H1 (cell line): ENCODE results near the gene CAMTA1. TPM values are rescaled to one million over a fixed set of nuclear protein-coding genes. Genes with fewer than 3 reads are reported as not detected.

Source experiments
- CTCF ChIA-PET: fragments of 300-600 bp; sonication (Branson Sonifier 250); formaldehyde crosslinking; loops from one replicate; lab custom pipeline; 2021; ENCODE audit not compliant: partially characterized antibody; lab: Charles Lee
- POLR2A ChIA-PET: fragments of 300-600 bp; sonication (Branson Sonifier 250); formaldehyde crosslinking; loops from one replicate; lab custom pipeline; 2021; ENCODE audit warnings: inconsistent platforms; ENCODE audit not compliant: partially characterized antibody; lab: Charles Lee
- DNase-seq, 2 experiments: peaks; one replicate each; pipeline versions ENCODE4 v3.0.0 to v3.0.0-alpha.2; 2010 to 2022; ENCODE audit warnings: low spot score in 2 of 2, low read depth in 1 of 2, mixed read lengths in 1 of 2
- FAIRE-seq: peaks from 2 replicates; lab custom pipeline; 2011; peaks lifted over from hg19 to GRCh38; lab: Jason Lieb, UNC
- H2AFZ ChIP-seq: 2 replicates; pipeline ENCODE4 v1.8.1; 2012; ENCODE audit warnings: low read length, inconsistent platforms
- H2AK5ac ChIP-seq: 2 replicates; pipeline ENCODE4 v1.6.1; 2013; ENCODE audit warnings: low read depth, low read length
- H2BK120ac ChIP-seq: replicated peaks from 2 replicates; pipeline ENCODE3; 2013; ENCODE audit warnings: low read depth, low read length, inconsistent platforms
- H2BK12ac ChIP-seq: 2 replicates; pipeline ENCODE4 v1.6.1; 2013; ENCODE audit warnings: low read depth, low read length
- H2BK15ac ChIP-seq: 2 replicates; pipeline ENCODE4 v1.6.1; 2013; ENCODE audit warnings: low read length
- H2BK20ac ChIP-seq: 2 replicates; pipeline ENCODE4 v1.6.1; 2013; ENCODE audit warnings: low read length
- H2BK5ac ChIP-seq: 2 replicates; pipeline ENCODE4 v1.6.1; 2013; ENCODE audit warnings: low read depth, low read length
- H3K14ac ChIP-seq: 2 replicates; pipeline ENCODE4 v1.6.1; 2013; ENCODE audit warnings: inconsistent platforms; ENCODE audit not compliant: insufficient read length
- H3K18ac ChIP-seq: 2 replicates; pipeline ENCODE4 v1.6.1; 2013; ENCODE audit warnings: low read length; ENCODE audit errors: extremely low read depth
- H3K23ac ChIP-seq: 2 replicates; pipeline ENCODE4 v1.6.1; 2013; ENCODE audit warnings: inconsistent platforms; ENCODE audit not compliant: insufficient read length
- H3K23me2 ChIP-seq: 2 replicates; pipeline ENCODE4 v1.6.1; 2013; ENCODE audit warnings: low read depth, low read length
- H3K27ac ChIP-seq: 2 replicates; pipeline ENCODE4 v1.6.1; 2011; ENCODE audit warnings: low read depth, low read length, inconsistent platforms
- H3K27me3 ChIP-seq, 4 experiments: replicated peaks in 1 of 4; 1 replicate in 1 of 4; 2 replicates in 3 of 4; pipeline versions ENCODE4 v1.6.1 to v1.8.1; 2011 to 2013; ENCODE audit warnings: low read length in 3 of 4, mild to moderate bottlenecking in 3 of 4, inconsistent platforms in 2 of 4, mixed read lengths in 2 of 4, moderate library complexity in 1 of 4; ENCODE audit not compliant: control insufficient read depth in 3 of 4, insufficient read depth in 3 of 4; ENCODE audit errors: extremely low read depth in 1 of 4
- H3K36me3 ChIP-seq, 4 experiments: 2 replicates each; pipeline versions ENCODE4 v1.6.1 to v1.8.1; 2011 to 2013; ENCODE audit warnings: mild to moderate bottlenecking in 4 of 4, low read length in 3 of 4, moderate library complexity in 2 of 4, control low read depth in 1 of 4, inconsistent platforms in 1 of 4; ENCODE audit not compliant: insufficient read depth in 4 of 4, control insufficient read depth in 2 of 4
- H3K4ac ChIP-seq: replicated peaks from 2 replicates; pipeline ENCODE3; 2013; ENCODE audit warnings: low read length, low read depth, mixed read lengths, inconsistent platforms; ENCODE audit not compliant: insufficient read length
- H3K4me1 ChIP-seq, 4 experiments: replicated peaks in 1 of 4; 1 replicate in 1 of 4; 2 replicates in 3 of 4; pipeline versions ENCODE4 v1.6.1 to v1.8.1; 2011 to 2013; ENCODE audit warnings: low read length in 3 of 4, inconsistent platforms in 2 of 4, mixed read lengths in 1 of 4; ENCODE audit not compliant: insufficient read depth in 4 of 4, control insufficient read depth in 3 of 4
- H3K4me2 ChIP-seq, 2 experiments: 2 replicates each; pipeline versions ENCODE4 v1.6.1 to v1.8.1; 2011 to 2013; ENCODE audit warnings: low read depth in 2 of 2, low read length in 2 of 2, control low read depth in 1 of 2, inconsistent platforms in 1 of 2, mild to moderate bottlenecking in 1 of 2; ENCODE audit not compliant: insufficient read depth in 1 of 2
- H3K4me3 ChIP-seq, 4 experiments: fragments of 200-600, 300-600 bp in 1 of 4; sonication (generic), shearing (Covaris generic), sonication (Bioruptor Twin) in 1 of 4; 2 replicates each; pipeline versions ENCODE4 v1.5.1 to v1.8.1; 2011 to 2016; ENCODE audit warnings: low read length in 4 of 4, low read depth in 3 of 4, control low read depth in 2 of 4, inconsistent platforms in 2 of 4, mild to moderate bottlenecking in 2 of 4, mixed read lengths in 1 of 4, moderate library complexity in 1 of 4; ENCODE audit not compliant: insufficient read depth in 2 of 4; ENCODE audit errors: extremely low read depth in 1 of 4
- H3K56ac ChIP-seq: replicated peaks from 2 replicates; pipeline ENCODE3; 2013; ENCODE audit warnings: low read depth, mild to moderate bottlenecking, mixed read lengths, low read length, inconsistent platforms; ENCODE audit not compliant: insufficient read length
- H3K79me1 ChIP-seq: 2 replicates; pipeline ENCODE4 v1.6.1; 2013; ENCODE audit warnings: low read depth, low read length, control low read depth
- H3K79me2 ChIP-seq, 2 experiments: 2 replicates each; pipeline versions ENCODE4 v1.6.1 to v1.8.1; 2012 to 2013; ENCODE audit warnings: low read length in 2 of 2, mild to moderate bottlenecking in 2 of 2, inconsistent platforms in 1 of 2; ENCODE audit not compliant: insufficient read depth in 2 of 2, control insufficient read depth in 1 of 2
- H3K9ac ChIP-seq, 4 experiments: replicated peaks in 1 of 4; 1 replicate in 1 of 4; 2 replicates in 3 of 4; pipeline versions ENCODE4 v1.6.1 to v1.8.1; 2011 to 2013; ENCODE audit warnings: low read depth in 3 of 4, low read length in 3 of 4, control low read depth in 2 of 4, mild to moderate bottlenecking in 2 of 4, moderate library complexity in 2 of 4, inconsistent platforms in 1 of 4; ENCODE audit errors: extremely low read depth in 1 of 4
- H3K9me3 ChIP-seq, 2 experiments: 2 replicates each; pipeline versions ENCODE4 v1.6.1 to v1.8.1; 2012 to 2013; ENCODE audit warnings: mild to moderate bottlenecking in 2 of 2, moderate library complexity in 2 of 2, control low read depth in 1 of 2, inconsistent platforms in 1 of 2, low read depth in 1 of 2, low read length in 1 of 2, mixed read lengths in 1 of 2; ENCODE audit not compliant: insufficient read depth in 2 of 2
- H4K20me1 ChIP-seq, 2 experiments: replicated peaks in 1 of 2; 2 replicates each; pipeline versions ENCODE3 to v1.8.1; 2011 to 2013; ENCODE audit warnings: inconsistent platforms in 2 of 2, low read length in 2 of 2, mild to moderate bottlenecking in 1 of 2; ENCODE audit not compliant: insufficient read depth in 2 of 2, control insufficient read depth in 1 of 2
- H4K5ac ChIP-seq: 2 replicates; pipeline ENCODE4 v1.6.1; 2013; ENCODE audit warnings: low read length, low read depth, mixed read lengths, inconsistent platforms; ENCODE audit not compliant: insufficient read length
- H4K8ac ChIP-seq: 2 replicates; pipeline ENCODE4 v1.8.0; 2013; ENCODE audit warnings: mild to moderate bottlenecking, moderate library complexity, low read length, inconsistent platforms; ENCODE audit not compliant: insufficient read depth; ENCODE audit errors: extremely low read depth
- H4K91ac ChIP-seq: replicated peaks from 2 replicates; pipeline ENCODE3; 2013; ENCODE audit warnings: low read length, mixed read lengths, inconsistent platforms; ENCODE audit not compliant: insufficient read length
- CTBP2 ChIP-seq: IDR thresholded peaks from 2 replicates; pipeline ENCODE4 v1.7.0; 2011; ENCODE audit warnings: borderline replicate concordance, mild to moderate bottlenecking, moderate library complexity, mixed read lengths, low read length; ENCODE audit not compliant: insufficient read depth, insufficient read length
- NRF1 ChIP-seq: IDR thresholded peaks from 2 replicates; pipeline ENCODE4 v1.6.1; 2011; ENCODE audit warnings: mild to moderate bottlenecking, low read depth, low read length, improper control_type of control experiment
- RNF2 ChIP-seq: fragments of 200-900, 300-1000 bp; sonication (generic); IDR thresholded peaks from 2 replicates; pipeline ENCODE4 v1.7.1; 2016; ENCODE audit warnings: borderline replicate concordance, low read depth, mild to moderate bottlenecking, antibody characterized with exemption, low read length; ENCODE audit not compliant: poor library complexity, severe bottlenecking; ENCODE audit errors: missing control alignments
- SAP30 ChIP-seq: fragments of 300-600 bp; sonication (generic); IDR thresholded peaks from 2 replicates; pipeline ENCODE4 v1.7.1; 2012; ENCODE audit warnings: low read length, moderate library complexity, mild to moderate bottlenecking, inconsistent platforms; ENCODE audit not compliant: insufficient read depth, insufficient replicate concordance
- SIX5 ChIP-seq: IDR thresholded peaks from 2 replicates; pipeline ENCODE4 v1.6.1; 2011; ENCODE audit warnings: mild to moderate bottlenecking, low read depth, low read length
- SP1 ChIP-seq: IDR thresholded peaks from 2 replicates; pipeline ENCODE4 v1.6.1; 2011; ENCODE audit warnings: low read depth, low read length
- SP2 ChIP-seq: IDR thresholded peaks from 2 replicates; pipeline ENCODE4 v1.6.1; 2012; ENCODE audit warnings: mild to moderate bottlenecking, low read length, inconsistent platforms
- TEAD4 ChIP-seq: IDR thresholded peaks from 2 replicates; pipeline ENCODE4 v1.6.1; 2012; ENCODE audit warnings: low read depth, low read length, inconsistent platforms, mixed read lengths
- WGBS, 2 experiments: shearing (Covaris generic) in 1 of 2; methylation state at CpG; one replicate each; pipeline versions ENCODE4 v1.1.6 to v1.1.7; 2013 to 2015; ENCODE audit warnings: low lambda C conversion rate in 2 of 2, mixed read lengths in 2 of 2, inconsistent platforms in 1 of 2, low coverage in 1 of 2, missing lambda C conversion rate in 1 of 2; ENCODE audit not compliant: insufficient replicate concordance in 2 of 2, insufficient coverage in 1 of 2, insufficient read length in 1 of 2; ENCODE audit errors: extremely low coverage in 1 of 2, missing lambda C conversion rate in 1 of 2; 5-methylcytosine and 5-hydroxymethylcytosine counted together
- polyA plus RNA-seq, 7 experiments: library from polyadenylated mRNA; depleted of rRNA in 3 of 7; stranded (reverse) in 5 of 7; unstranded in 2 of 7; fragments of >200 nt in 5 of 7; fragments of 200-250 nt in 2 of 7; gene quantifications; 1 replicate in 5 of 7; 2 replicates in 1 of 7; 4 replicates in 1 of 7; pipeline versions ENCODE4 v1.2.1 to v1.2.3, GENCODE V29; 2011 to 2013; ENCODE audit warnings: missing spikeins in 2 of 7, mixed read lengths in 2 of 7
- total RNA-seq: library from RNA; stranded (reverse); fragmentation: NEBNext Ultra II Directional; extraction: Animal tissue kit (Norgen Biotek cat#: 25700); gene quantifications from 2 replicates; pipeline ENCODE4 v1.2.1, GENCODE V29; 2021
- TF ChIP-seq, protein P1 (sequence below): IDR thresholded peaks from 2 replicates; pipeline ENCODE4 v1.6.1; 2011; ENCODE audit warnings: low read depth, mild to moderate bottlenecking, low read length; ENCODE audit not compliant: insufficient read depth
- TF ChIP-seq, protein P2 (sequence below): IDR thresholded peaks from 2 replicates; pipeline ENCODE4 v1.6.1; 2012; ENCODE audit warnings: low read length, inconsistent platforms

Gene CAMTA1
- total and polyA plus RNA-seq, 2 of the 8 experiments (the other 6 are each of a cell fraction or from before 2014, with no cell fraction given), result 65.0 to 119 TPM

DNA sequence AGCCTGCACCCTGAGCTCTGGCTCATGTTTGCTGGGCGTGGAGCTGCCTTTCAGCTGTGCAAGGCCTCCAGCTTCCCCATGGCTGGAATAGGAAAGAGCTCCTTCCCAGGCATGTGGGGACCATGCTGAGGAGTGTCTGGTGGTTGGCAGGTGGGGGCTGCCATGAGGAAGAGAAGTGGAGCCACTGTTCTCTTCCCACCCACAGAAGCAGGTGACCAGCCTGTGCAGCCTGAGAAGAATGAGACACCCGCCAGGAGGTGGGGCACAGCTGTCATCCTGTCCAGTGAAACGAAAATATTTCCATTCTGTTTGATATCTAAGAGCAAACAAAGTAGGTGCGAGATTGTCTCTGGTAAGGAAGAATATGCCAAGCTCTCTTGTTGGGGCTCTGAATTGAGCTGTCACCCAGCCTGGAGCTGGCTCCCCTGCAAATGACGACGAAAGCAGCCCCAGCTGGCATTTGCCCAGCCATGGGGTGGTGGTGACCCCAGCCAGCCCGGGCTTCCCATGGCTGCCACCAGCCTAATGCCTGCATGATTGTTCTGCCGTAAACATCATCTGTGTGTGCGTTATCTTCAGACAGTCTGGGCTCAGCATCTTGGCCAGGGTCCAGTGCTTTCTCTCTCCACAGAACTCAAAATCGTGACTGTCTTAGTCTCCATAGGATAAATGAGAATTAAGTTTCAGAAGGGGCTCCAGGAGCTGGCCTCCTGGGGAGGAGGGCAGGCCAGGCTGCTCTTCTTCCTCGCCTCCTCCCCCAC is 556.1 kb downstream of the CAMTA1 start:
- DNase-seq (no peak), FAIRE-seq (no peak)
- H2BK20ac ChIP-seq, result no peak overlapping the region
- H3K36me3 ChIP-seq, result no peaks in the 10 kb centered on the region
- no peak overlapping the region for H2BK120ac ChIP-seq
- peak overlapping the region; percentile 12; the same call in 1 of the 2 replicates for H4K8ac ChIP-seq
- no peak overlapping the region for H3K18ac ChIP-seq
- H4K5ac ChIP-seq, result no peak overlapping the region
- H2BK12ac ChIP-seq, result no peak overlapping the region
- no peak overlapping the region for H3K4ac ChIP-seq
- ChIA-PET POLR2A (no interaction called here), CTCF (interaction anchor here (1.3 kb wide), 1 partner anchor 34 kb away, joined by 3 read pairs; no protein-coding TSS in a partner anchor)
- no peak overlapping the region for H3K27ac ChIP-seq
- peaks cover 2% of the 10 kb centered on the region; the same call in 1 of the 2 replicates for H3K23me2 ChIP-seq
- H4K20me1 ChIP-seq, result no peaks in the 10 kb centered on the region
- no peak overlapping the region for H3K9ac ChIP-seq
- H4K91ac ChIP-seq, result no peak overlapping the region
- no peaks in the 10 kb centered on the region; a peak in 1 of 7 replicates for H3K27me3 ChIP-seq
- H3K79me2 ChIP-seq, result no peaks in the 10 kb centered on the region
- no peak overlapping the region for H2BK5ac ChIP-seq
- no peak overlapping the region for H3K4me3 ChIP-seq
- no peak overlapping the region for H2BK15ac ChIP-seq
- H3K23ac ChIP-seq, result no peak overlapping the region
- H3K4me2 ChIP-seq, result no peak overlapping the region
- no peak overlapping the region for H3K14ac ChIP-seq
- WGBS, 2 experiments, result 87% methylated on average over 11 of the region's 11 CpGs; no CpG with 5 or more reads in 1 of the 2 experiments
- H3K56ac ChIP-seq, result no peak overlapping the region
- no peak overlapping the region for H2AK5ac ChIP-seq
- no peaks in the 10 kb centered on the region for H3K79me1 ChIP-seq
- H2AFZ ChIP-seq, result no peak overlapping the region
- H3K4me1 ChIP-seq, result no peaks in the 10 kb centered on the region
- H3K9me3 ChIP-seq, result no peaks in the 10 kb centered on the region
- TF ChIP-seq SP1 (no peak), CTBP2 (no peak), RNF2 (no peak), NRF1 (no peak), SP2 (no peak), TEAD4 (no peak), SAP30 (no peak), SIX5 (no peak)
- TF ChIP-seq, protein P1, sequence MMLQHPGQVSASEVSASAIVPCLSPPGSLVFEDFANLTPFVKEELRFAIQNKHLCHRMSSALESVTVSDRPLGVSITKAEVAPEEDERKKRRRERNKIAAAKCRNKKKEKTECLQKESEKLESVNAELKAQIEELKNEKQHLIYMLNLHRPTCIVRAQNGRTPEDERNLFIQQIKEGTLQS, result no peak
- TF ChIP-seq, protein P2, sequence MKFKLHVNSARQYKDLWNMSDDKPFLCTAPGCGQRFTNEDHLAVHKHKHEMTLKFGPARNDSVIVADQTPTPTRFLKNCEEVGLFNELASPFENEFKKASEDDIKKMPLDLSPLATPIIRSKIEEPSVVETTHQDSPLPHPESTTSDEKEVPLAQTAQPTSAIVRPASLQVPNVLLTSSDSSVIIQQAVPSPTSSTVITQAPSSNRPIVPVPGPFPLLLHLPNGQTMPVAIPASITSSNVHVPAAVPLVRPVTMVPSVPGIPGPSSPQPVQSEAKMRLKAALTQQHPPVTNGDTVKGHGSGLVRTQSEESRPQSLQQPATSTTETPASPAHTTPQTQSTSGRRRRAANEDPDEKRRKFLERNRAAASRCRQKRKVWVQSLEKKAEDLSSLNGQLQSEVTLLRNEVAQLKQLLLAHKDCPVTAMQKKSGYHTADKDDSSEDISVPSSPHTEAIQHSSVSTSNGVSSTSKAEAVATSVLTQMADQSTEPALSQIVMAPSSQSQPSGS, result no peak
